HG03159 (cell line): ENCODE measurements around the gene INPP5A.
"Not testable (repeated sequence)": the region's sequence is repeated elsewhere in the genome, so short reads cannot be mapped to it uniquely, and the experiment has no call there.

Experiments used
- ATAC-seq: cut with Tn5 transposase; IDR thresholded peaks from one replicate; pipeline ENCODE4 v1.9.1; 2021; ENCODE audit warnings: mild to moderate bottlenecking, moderate library complexity; ENCODE audit not compliant: unreplicated experiment

INPP5A gene

DNA sequence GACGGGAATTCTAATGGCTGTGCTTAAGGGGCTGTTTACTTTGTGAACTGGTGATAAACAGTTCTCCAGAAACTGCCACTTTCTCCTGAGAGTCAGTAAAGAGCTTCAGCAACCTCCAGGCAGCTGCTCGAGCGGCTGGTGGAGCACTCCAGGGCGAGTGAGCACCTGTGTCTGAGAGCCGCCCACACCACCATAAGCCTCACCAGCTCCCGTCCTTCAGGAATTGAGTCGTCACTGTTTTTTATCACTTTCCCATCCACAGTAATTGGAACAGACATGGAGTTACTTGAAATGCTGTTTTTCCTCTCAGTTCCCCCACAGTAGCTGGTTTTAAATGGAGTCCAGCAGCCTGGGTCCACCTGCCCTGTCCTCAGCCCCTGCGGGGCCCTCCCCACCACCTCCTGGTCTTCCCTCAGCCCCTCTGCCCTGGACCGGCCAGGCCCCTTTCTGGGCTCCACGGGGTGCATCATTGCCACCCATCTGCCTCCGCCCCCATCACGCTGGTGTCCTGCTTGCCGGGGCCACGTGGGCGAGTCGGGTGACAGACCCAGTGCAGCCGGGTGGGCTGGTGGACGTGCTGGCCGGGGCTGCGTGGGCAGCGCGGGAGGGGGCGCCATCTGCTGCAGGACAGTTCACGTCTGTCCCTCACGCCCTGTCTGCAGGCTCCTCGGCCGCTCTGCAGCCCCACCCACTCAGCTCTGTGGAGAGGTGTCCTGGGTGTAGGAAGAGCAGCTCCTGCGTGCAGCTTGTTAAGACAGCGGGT is 192.4 kb downstream of the INPP5A start:
- no peak for ATAC-seq

DNA sequence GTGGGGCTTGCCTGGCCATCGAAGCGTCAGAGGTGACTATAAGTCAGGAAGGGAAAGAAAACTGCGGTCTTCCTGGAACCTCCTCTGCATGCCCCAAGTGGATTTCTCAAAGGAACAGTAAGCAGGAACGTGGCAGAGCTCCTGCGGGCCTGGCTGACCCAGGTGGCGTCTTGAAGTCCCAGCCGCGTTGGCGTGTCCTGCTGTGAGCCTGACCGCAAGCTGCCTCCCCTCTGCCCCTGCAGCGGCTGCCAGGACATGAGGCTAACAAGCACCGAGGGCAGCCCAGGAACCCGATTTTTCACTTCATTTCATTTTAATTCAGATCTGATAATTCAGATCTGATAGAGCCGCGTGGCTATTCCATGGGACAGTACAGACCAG is 193.0 kb downstream of the INPP5A start:
- ATAC-seq: no peak

DNA sequence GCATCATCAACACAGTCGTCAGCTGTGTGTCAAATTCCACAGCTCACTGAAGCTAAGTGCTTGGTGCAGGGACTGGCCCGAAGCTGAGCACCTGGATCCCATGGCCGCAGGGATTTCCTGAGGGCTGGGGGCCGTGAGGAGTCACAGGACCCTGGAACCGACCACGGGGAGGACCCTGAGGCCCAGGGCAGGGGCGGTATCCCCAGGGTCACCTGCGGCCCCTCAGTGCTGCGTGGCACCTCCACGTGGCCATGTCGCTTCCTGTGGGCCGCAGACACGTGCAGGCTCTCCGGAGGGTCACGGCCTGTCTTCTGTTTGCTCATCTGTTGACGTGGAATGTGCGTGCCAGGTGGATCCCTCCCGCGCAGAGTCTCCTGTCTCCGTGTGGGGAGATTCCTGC is 194.9 kb downstream of the INPP5A start:
- ATAC-seq: no peak

DNA sequence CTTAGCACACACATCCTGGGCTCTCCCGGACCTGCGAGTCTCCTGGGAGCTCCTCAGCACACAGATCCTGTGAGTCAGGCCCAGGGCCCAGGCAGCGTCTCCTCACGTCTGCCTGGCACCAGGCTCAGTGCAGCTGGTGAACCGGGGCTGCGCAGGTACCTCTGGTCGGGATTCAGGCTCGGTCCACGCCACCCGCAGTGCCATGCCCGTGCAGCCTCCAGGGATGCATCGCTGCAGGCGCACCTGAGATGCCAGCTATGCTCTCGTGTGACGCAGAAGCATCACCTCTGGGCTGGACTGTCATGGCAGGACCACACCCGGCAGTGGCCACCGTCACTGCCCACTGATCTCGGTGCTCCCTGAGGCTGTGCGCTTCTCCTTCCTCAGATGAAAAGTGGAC is 196.3 kb downstream of the INPP5A start:
- ATAC-seq: no peak

DNA sequence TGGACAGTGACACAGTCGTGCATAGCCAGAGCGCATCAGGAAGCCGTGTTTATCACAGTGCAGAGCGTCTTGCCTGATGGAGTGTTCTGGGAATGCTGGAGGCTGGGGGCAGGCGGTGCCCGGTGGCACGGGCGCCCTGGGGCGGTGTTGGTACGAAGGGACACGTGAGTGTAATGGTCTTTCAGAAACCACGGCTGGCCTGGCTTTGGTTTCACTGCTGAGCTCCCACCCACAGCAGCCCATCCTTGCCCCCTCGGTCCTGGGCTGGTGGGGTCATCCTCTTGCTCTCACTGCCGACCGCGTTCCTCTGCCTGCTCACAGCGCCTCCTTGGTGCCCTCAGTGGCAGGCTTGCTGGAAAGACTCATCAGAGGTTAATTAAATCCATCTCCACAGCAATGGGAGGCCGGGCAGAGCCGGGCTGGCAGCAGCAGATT is 197.8 kb downstream of the INPP5A start:
- ATAC-seq: no peak

DNA sequence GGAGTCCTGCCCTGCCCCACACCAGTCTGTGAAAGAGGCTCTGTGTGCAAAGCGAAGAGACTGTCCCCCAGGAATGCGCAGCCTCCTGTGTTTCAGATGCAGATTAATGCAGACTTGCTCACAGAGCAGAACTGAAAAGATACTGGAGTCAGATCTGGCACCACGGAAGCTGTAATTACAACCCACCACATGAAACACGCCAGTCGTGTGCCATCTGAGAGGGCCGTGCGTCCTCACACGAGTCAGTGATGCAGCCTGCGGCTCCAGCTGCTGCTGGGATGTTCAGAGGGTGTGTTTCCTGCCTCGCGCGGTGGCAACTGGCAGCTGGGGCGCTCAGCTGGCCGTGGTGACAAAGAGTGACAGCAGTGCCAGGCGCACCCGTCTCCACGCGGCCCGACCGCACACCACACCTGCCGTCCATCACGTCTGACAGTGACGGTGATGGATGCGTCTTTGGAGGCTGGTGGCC is 198.4 kb downstream of the INPP5A start:
- no peak for ATAC-seq

DNA sequence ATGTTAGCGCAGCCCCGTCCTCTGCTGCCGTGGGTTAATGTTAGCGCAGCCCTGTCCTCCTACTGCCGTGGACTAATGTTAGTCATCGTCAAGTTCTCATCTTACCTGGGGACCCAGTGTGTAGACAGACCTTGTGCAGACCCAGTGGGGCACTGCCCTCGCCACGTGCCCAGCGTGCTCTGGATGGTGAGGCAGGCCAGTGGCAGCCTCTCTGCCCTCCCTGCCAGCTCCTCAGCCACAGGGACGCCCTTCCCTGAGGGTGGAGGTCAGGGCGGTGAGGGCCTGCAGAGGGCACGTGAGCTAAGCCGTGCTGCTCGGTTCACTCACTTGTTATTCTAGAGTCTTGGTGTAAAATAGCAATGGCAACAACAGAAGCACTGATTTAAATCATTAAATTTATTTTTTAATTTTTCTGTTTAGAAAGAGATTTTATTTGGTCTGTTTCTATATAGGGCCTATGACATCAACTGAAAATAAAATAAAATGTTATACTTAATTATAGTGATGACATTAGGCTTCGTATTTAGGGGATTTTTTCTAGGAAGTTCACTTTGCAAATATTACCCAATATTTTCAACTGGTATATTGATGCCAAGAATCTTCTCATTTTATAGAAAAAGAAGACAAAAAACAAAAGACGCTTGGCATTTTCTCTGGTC is 199.9 kb downstream of the INPP5A start:
- ATAC-seq: no peak

DNA sequence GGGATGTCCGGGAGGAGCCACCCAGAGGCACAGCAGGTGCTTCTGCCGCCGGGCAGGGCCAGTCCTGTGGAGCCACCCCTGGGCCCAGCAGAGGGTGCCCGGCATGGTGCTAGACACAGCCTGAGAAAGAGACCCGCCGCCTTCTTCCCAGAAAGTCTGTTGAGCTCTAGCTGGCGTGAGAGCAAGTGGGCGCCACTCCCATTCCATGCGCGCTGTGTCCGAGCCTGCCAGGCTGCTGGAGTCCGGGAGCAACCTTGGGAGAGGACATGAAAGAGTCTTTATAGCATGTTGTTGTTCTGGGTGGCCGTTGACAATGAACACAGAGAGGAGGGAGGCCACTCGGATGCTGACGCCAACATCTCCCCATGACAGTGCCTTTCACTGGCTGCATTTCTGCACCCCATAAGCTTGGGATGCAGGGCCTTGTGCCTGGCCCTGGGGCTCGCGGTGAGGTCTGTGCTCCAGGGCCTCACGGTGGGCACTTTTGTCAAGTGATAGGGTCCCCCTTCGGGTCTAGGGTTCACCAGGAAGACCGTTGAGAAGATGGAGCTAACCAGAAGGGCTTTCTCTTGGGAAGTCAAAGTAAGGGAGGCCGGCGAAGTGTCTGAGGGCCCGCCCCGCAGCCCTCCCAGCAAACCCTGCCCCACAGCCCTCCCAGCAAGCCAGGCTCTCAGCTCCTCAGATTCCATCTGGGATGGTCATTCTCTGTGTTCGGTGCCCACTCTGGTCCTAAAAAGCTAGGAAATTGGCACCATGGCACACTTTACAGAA is 201.1 kb downstream of the INPP5A start:
- no peak for ATAC-seq

DNA sequence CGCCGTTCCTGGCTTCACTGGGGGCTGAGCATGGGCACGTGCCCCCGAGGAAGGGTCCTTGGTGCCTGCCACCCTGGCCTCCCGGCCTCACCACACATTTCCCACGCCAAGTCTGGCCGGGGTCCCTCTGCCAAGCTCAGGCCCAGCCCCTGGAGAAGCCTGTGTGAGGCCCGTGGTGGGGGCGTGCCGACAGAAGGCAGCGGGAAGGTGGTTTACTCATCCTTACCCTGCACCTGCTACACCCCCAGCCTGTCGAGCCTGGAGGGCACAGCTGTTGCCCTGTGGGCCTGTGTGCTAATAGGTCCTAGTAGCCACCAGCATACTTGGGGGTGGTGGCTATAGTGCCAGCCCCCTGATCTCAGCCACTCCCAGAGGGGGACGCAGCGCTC is 201.6 kb downstream of the INPP5A start:
- ATAC-seq: no peak

DNA sequence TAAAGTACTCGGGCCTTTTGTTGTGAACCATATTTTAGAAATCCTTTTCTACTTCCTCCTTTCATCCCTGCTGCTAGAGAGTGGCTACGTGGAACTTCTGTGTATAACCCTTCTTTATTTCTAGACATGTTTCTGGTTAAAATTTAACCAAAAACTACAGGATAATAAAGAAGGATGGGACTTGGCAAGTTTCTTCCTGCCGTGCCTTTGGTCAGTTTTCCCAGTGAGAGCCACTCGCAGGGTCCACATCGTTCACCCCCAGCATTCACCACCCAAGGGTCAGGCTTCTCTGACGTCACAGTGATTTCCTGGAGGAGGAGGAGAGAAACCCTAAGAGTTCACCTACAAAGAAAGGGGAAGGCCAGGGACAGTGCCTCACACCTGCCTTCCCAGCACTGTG is 203.0 kb downstream of the INPP5A start:
- ATAC-seq: no peak

DNA sequence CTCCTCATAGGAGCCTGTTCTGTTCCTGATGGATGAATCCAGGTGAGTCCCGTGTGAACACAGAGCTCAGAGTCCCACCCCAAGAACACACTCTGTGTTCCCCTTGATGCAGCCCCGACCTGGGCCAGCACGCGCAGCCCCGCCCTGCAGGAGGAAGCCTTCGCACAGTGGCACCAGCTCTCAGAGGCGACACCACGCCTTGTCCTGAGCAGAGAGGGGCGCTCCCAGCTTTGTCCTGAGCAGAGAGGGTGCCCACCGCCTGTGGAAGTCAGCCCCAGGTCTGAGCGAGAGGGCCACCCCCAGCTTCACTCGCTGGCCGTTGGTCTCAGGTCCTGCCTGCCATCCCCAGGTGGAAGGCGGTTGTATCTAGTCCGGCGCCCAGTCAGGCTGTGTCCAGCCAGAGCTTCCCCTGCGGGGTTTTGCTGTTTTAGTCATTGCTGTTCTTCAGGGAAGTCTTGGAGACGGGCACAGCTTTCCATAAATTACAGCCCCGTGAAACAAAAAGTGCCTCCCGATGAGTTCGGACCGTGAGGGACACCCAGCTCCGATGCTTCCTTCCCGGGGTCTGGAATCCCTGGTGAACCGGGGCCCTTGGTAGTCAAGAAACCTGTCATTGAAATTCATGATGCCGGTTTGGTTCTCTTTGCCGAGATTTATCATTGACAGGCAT is 204.7 kb downstream of the INPP5A start:
- no peak for ATAC-seq

DNA sequence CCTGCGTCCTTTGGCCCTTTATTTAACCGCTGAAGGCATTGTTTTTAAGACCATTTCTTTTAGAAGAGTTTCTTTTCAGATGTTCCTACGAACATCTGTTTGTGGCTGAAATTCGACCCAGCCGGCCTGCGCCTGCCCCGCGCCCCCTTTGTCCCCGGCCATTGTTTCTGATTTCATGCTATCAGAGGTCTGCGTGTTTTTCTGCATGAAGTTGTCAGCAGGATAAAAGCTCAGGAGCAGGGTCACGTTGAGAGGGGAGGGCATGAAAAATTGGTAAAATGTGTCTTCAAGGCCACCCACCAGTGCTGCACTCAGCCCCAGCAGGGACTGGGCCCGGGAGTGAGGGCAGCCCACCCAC is 205.2 kb downstream of the INPP5A start:
- no peak for ATAC-seq

DNA sequence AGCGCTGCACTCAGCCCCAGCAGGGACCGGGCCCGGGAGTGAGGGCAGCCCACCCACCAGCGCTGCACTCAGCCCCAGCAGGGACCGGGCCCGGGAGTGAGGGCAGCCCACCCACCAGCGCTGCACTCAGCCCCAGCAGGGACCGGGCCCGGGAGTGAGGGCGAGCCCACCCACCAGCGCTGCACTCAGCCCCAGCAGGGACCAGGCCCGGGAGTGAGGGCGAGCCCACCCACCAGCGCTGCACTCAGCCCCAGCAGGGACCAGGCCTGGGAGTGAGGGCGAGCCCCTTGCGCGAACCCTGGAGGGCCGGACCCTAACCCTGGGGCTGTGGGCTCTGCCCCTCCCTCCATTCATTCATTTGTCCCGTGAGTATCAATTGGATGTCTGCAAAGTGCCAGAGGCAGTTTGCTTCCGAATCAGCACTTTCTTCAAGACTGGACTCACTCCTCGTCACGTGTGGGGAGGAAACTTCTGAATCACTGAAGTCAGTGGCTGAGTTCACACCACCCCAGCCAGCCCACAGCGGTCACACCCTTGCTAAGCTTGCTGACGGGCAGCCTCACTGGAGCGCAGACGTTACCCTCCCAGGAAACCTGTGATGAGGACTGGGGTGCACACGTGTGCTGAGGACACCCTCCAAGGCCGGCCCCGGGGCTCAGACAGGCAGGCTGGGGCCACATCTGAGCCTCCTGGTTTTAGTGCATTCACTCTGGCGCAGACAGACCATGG is 205.8 kb downstream of the INPP5A start:
- not testable (repeated sequence) for ATAC-seq

DNA sequence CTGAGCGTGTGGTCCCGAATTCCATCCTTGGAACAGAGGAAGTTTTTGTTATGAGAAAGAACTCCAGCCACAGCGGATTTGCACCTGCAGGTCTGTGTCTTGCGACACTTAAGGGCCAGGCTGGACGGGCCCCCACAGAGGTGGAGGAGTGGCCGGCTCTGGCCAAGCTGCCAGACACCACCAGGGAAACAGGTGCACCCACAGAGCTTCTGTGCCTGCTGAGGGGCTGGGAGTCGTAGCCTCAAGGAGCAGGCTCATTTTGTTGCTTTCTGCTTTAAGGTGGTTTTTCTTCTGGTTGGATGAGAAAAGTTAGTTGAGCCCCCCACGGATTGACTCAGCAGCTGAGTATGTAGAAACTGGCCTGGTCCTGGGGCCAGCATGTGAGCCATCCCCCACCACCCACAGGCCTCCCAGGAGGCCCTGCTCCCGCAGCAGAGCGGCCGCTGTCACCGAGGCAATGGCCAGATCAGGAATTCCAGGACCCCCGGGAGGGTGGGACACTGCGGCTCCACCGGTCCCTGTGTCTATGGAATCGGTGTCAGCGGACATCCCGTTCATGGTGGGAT is 206.4 kb downstream of the INPP5A start:
- ATAC-seq: no peak

DNA sequence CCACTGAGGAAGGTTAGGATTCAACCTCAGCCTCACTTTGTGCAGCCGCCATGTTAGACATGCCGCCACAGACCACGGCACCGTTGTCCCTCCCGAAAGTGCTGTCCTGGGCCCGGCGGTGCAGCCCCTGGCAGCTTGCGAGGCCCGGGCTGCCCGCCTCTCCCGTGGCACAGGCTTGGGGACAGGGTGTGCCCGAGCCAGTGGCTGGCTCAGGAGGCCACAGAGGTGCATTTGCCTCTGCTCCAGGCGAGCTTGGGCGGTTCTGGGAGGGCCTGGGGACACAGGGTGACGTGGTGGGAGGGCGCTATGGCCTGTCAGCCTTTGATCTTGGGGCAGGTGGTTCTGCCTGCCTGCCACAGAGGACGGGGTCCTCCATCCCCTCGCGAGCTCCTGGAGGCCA is 207.3 kb downstream of the INPP5A start:
- no peak for ATAC-seq

DNA sequence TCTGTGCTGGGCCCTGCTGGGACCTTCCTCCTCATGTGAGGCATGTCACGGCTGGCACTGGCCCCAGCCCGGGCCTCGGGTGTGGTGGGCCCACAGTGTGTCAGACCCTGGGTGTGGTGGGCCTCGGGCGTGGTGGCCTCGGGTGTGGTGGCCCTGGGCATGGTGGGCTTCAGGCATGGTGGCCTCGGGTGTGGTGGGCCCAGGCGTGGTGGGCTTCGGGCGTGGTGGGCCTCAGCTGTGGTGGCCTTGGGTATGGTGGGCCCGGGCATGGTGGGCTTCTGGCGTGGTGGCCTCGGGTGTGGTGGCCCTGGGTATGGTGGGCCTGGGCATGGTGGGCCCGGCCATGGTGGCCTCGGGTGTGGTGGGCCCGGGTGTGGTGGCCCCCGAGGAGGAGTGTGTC is 207.9 kb downstream of the INPP5A start:
- ATAC-seq: no peak

DNA sequence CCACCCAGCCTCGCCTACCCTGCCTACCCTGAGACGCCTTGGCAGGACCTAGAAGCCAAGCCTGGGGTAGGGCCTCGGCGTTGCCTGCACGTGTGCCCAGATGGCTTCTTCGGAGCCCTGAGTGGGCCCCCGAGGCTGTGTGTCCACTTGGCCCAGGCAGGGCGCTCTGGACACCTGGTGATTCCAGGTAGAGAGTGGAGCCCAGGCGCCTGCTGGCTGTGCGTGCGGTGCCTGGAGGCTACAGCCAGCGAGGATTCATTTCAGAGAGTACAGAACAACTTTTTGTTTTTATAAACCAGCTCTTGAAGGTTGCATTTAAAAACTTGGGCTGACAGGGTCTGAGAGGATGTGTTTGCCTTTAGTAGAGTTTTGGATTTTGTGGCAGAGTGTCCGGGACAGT is 208.4 kb downstream of the INPP5A start:
- ATAC-seq: no peak

DNA sequence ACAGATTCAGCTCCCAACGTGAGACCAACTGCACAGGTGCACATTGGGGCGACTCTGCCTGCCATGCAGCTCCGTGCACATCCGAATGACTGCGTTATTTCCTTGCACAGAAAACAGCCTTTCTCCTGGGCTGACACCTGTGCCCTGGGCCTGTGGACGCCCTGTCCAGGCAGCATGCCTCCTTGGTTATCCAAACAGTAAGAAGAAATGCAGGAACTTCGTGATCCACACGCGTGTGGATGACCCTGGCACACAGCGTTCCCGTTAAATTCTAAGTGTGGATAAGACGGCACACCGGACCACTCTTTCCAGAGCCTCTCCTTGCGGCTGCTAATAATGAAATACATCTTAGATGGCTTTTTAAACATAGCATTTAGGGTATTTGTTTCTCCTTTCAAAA is 208.8 kb downstream of the INPP5A start:
- ATAC-seq: no peak

DNA sequence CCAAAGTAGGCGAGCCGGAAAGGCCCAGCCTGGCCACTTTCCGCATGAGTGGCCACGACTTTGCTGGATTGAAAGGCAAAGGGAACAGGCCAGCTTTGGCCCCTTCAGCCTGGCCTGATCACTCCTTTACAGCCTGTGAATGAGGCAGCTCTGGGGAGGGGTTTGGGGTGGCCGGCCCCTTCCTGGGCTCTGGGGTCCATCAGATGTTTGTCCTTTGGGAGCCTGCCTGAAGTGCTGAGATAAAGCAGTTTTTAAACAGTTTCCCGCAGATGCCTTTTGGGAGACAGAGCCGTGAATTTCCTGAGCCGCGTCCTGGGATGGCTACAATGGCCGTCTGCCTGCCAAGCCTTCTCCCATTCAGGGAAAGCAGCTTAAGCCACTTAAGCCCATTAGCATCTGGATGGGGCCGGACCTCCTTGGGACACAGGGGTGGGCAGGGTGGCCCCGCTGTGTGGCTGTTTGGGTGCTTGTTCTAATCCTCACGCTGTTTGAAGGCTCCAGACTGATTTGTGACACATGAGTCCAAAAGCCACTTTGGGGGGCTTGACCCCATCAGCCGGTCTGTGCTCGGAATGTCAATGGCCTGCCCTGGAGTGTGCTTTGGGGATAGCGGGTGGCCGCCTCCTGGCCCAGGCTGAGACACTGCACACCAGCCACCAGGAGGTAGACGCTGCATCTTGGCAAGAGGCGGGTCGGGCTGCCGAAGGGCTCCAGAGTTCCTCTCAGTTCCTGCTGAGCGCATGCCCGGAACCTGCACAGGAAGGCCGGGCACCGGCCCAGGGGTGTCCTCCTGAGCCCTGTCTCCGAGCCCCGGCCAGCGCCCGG is 209.4 kb downstream of the INPP5A start:
- ATAC-seq: no peak

DNA sequence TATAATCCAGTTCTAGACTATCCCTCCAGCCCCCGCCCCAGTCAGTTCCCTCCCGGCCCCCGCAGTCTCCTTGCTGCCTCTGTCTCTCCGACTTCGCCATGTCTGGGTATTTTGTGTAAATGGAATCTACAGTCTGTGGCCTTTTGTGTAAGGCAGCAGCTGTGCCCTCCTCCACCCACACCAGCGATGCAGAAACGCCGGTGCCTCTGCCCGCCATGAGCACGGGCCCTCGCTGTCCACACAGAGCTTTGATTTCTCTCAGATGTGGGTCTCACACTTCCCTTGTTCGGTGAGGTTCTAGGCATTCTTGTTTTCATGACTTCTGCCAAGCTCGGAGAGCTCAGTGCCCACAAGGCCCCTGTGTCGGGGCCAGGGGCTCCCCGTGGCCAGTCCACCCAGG is 210.5 kb downstream of the INPP5A start:
- ATAC-seq: no peak
